T-cell (primary cell): ENCODE measurements around the gene BID. TPM values are rescaled to one million over a fixed set of nuclear protein-coding genes. Genes with fewer than 3 reads are reported as not detected.

Source experiments
- ATAC-seq, 4 experiments: fragments of 200-7000 bp in 3 of 4; fragments of 150-1000 bp in 1 of 4; cut with Tn5 transposase; replicated peaks in 1 of 4; 1 replicate in 3 of 4; 2 replicates in 1 of 4; pipeline ENCODE4 v1.10.0; 2021; ENCODE audit warnings: moderate library complexity in 3 of 4, mild to moderate bottlenecking in 2 of 4, moderate number of reproducible peaks in 1 of 4
- CTCF ChIA-PET, 2 donors: fragments of 300-600 bp; sonication (Branson Sonifier 250); formaldehyde crosslinking; loops; one replicate each; lab custom pipeline; 2022; ENCODE audit warnings: antibody characterized with exemption in 2 of 2; lab: Charles Lee
- POLR2A ChIA-PET, 2 donors: fragments of 300-600 bp; sonication (Branson Sonifier 250); formaldehyde crosslinking; loops; one replicate each; lab custom pipeline; 2022; ENCODE audit warnings: antibody characterized with exemption in 2 of 2; lab: Charles Lee
- DNase-seq, 35 experiments: peaks; one replicate each; pipeline versions ENCODE4 v3.0.0 to v3.0.0-alpha.2; 2013 to 2023
- H3K27ac ChIP-seq: one replicate; pipeline ENCODE4 v1.5.1; 2013; ENCODE audit warnings: low read length
- H3K27me3 ChIP-seq, 2 experiments: replicated peaks in 1 of 2; 1 replicate in 1 of 2; 2 replicates in 1 of 2; pipeline versions ENCODE4 v1.6.1 to v1.7.0; 2013; ENCODE audit warnings: low read length in 1 of 2, mixed read lengths in 1 of 2; ENCODE audit not compliant: control insufficient read depth in 2 of 2, insufficient read depth in 2 of 2; ENCODE audit errors: extremely low read depth in 1 of 2
- H3K36me3 ChIP-seq, 2 donors: 1 replicate in 1 of 2; 2 replicates in 1 of 2; pipeline versions ENCODE4 v1.6.1 to v1.7.0; 2013; ENCODE audit warnings: low read length in 1 of 2; ENCODE audit not compliant: control insufficient read depth in 2 of 2, insufficient read depth in 1 of 2; ENCODE audit errors: extremely low read depth in 1 of 2
- H3K4me1 ChIP-seq, 2 experiments: 1 replicate in 1 of 2; 2 replicates in 1 of 2; pipeline versions ENCODE4 v1.6.1 to v1.7.0; 2013; ENCODE audit warnings: low read length in 2 of 2, mixed read lengths in 1 of 2; ENCODE audit not compliant: insufficient read depth in 2 of 2, control insufficient read depth in 1 of 2; ENCODE audit errors: extremely low read depth in 1 of 2
- H3K4me3 ChIP-seq, 2 donors: 1 replicate in 1 of 2; 2 replicates in 1 of 2; pipeline versions ENCODE4 v1.5.1 to v1.7.0; 2013; ENCODE audit warnings: mild to moderate bottlenecking in 2 of 2, low read length in 1 of 2, moderate library complexity in 1 of 2; ENCODE audit not compliant: control insufficient read depth in 1 of 2; ENCODE audit errors: extremely low read depth in 1 of 2
- H3K9me3 ChIP-seq: 2 replicates; pipeline ENCODE4 v1.7.0; 2013
- H3K27ac Mint-ChIP-seq, 2 donors: one replicate each; pipeline ENCODE4 v1.8.0; 2020 to 2021; ENCODE audit warnings: mild to moderate bottlenecking in 2 of 2, mixed read lengths in 2 of 2
- H3K27me3 Mint-ChIP-seq, 2 donors: one replicate each; pipeline ENCODE4 v1.8.0; 2021 to 2022; ENCODE audit warnings: mixed read lengths in 2 of 2
- H3K36me3 Mint-ChIP-seq: one replicate; pipeline ENCODE4 v1.8.0; 2021; ENCODE audit warnings: mixed read lengths
- H3K4me1 Mint-ChIP-seq, 3 donors: one replicate each; pipeline ENCODE4 v1.8.0; 2020 to 2022; ENCODE audit warnings: mixed read lengths in 3 of 3, mild to moderate bottlenecking in 1 of 3
- H3K4me3 Mint-ChIP-seq, 3 donors: one replicate each; pipeline ENCODE4 v1.8.0; 2020 to 2022; ENCODE audit warnings: mild to moderate bottlenecking in 3 of 3, mixed read lengths in 3 of 3, moderate library complexity in 3 of 3
- H3K9me3 Mint-ChIP-seq, 3 donors: one replicate each; pipeline ENCODE4 v1.8.0; 2020 to 2022; ENCODE audit warnings: mixed read lengths in 3 of 3
- WGBS: methylation state at CpG from one replicate; pipeline ENCODE4 v1.1.5; 2013; ENCODE audit warnings: missing lambda C conversion rate; ENCODE audit not compliant: insufficient coverage; 5-methylcytosine and 5-hydroxymethylcytosine counted together
- total RNA-seq, 35 experiments: library from RNA in 6 of 35; stranded (reverse) in 6 of 35; fragments of 120-200 nt in 1 of 35; gene quantifications; one replicate each; pipeline versions ENCODE4 v1.2.1 to v1.2.4 and lab custom pipeline; 2013 to 2026

Gene BID
- total RNA-seq, 5 donors from 2014 or later (not counting 1 experiment from before 2014, with no cell fraction given) = 15.8 to 34.6 (median 28.5) TPM

DNA sequence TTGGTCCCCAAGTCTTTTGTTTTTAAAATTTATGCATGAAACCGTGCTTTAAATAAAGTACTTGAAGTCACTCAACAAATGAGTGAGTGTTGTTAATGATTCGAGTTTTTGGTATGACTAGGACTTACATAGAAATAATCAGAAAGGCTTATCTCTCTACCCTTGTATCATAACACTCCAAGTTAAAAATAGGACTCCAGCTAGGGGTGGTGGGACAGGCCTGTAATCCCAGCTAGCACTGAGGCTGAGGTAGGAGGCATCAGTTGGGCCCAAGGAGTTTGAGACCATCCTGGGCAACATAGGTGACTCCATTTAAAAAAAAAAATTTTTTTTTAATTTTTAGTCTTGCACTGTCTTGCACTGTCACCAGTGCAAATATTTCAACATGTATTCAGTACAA is 80.1 kb downstream of the BID start:
- peaks cover 0 to 8% (median 6%) of the 10 kb centered on the region in 3 donors for H3K4me1 Mint-ChIP-seq
- no peaks in the 10 kb centered on the region for H3K27me3 Mint-ChIP-seq
- ChIA-PET CTCF (no interaction called here), POLR2A (no interaction called here)
- no peaks in the 10 kb centered on the region for H3K9me3 ChIP-seq
- no peak for ATAC-seq
- no peak overlapping the region for H3K27ac Mint-ChIP-seq
- H3K36me3 Mint-ChIP-seq = peaks cover 29% of the 10 kb centered on the region
- no peaks in the 10 kb centered on the region for H3K27me3 ChIP-seq
- H3K4me3 ChIP-seq = no peak overlapping the region
- H3K4me3 Mint-ChIP-seq = no peak overlapping the region
- WGBS = no CpG with 5 or more reads among the region's 2 CpGs
- no peaks in the 10 kb centered on the region for H3K4me1 ChIP-seq
- no peak for DNase-seq
- no peaks in the 10 kb centered on the region for H3K9me3 Mint-ChIP-seq
- H3K36me3 ChIP-seq = peaks cover 4 to 14% of the 10 kb centered on the region in 2 donors
- no peak overlapping the region for H3K27ac ChIP-seq

DNA sequence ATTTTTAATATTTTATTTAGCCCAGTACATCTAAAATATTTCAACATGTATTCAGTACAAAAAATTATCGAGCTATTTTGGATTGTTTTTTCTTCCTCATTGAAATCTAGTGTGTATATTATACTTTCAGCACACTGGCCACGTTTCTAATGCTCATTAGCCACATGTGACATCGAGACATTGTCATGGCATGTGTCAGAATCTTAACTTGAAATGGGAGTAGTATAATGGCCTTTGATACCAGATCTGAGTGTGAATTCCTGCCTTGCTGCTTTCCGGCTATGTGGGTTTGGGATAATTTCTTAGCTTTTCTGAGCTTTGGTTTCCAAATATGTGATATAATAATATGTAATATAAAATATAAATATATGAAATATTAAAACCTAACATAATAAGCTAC is 81.4 kb downstream of the BID start:
- no peaks in the 10 kb centered on the region for H3K9me3 Mint-ChIP-seq
- H3K4me1 ChIP-seq = no peaks in the 10 kb centered on the region
- no peak for ATAC-seq

DNA sequence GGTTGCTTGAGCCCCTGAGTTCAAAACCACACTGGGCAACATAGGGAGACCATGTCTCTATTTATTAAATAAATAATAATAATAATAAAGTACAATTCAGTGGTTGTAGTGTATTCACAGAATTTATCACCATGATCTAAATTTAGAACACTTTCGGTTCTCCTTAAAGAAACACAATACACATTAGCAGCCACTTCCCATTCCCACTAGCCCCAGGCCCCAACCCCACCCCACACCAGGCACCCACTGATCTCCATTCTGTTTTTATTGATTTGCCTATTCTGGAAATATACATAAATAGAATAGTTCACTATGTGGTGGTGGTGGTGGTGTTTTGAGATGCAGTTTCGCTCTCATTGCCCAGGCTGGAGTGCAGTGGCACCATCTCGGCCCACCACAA is 90.0 kb downstream of the BID start:
- peaks cover 4 to 8% (median 6%) of the 10 kb centered on the region in 3 donors for H3K4me1 Mint-ChIP-seq
- ATAC-seq = no peak
- peaks cover 17% of the 10 kb centered on the region for H3K36me3 Mint-ChIP-seq
- no peaks in the 10 kb centered on the region for H3K27me3 Mint-ChIP-seq
- Histone ChIP-seq H3K4me3 (no peak overlapping the region), H3K27me3 (no peaks in the 10 kb centered on the region), H3K4me1 (no peaks in the 10 kb centered on the region), H3K27ac (no peak overlapping the region), H3K36me3 (peaks cover 0 to 6% of the 10 kb centered on the region in 2 donors), H3K9me3 (no peaks in the 10 kb centered on the region)
- H3K27ac Mint-ChIP-seq = no peak overlapping the region
- POLR2A ChIA-PET = no interaction called here
- H3K4me3 Mint-ChIP-seq = no peak overlapping the region
- CTCF ChIA-PET = no interaction called here
- WGBS = no CpG with 5 or more reads among the region's 3 CpGs
- H3K9me3 Mint-ChIP-seq = no peaks in the 10 kb centered on the region
- DNase-seq = no peak

More for the DNA sequence above, 81.4 kb downstream of the BID start:
- Histone ChIP-seq H3K27ac (no peak overlapping the region), H3K27me3 (no peaks in the 10 kb centered on the region), H3K4me3 (no peak overlapping the region), H3K36me3 (peaks cover 4 to 19% of the 10 kb centered on the region in 2 donors), H3K9me3 (no peaks in the 10 kb centered on the region)
- no CpG with 5 or more reads among the region's 4 CpGs for WGBS
- no peak overlapping the region for H3K4me3 Mint-ChIP-seq
- ChIA-PET POLR2A (interaction anchor here in 1 of 2 donors (0.7 kb wide), 1 partner anchor 59 kb away, joined by 3 read pairs; no protein-coding TSS in a partner anchor), CTCF (interaction anchor here in 1 of 2 donors (0.7 kb wide), 1 partner anchor 10 kb away, joined by 3 read pairs; no protein-coding TSS in a partner anchor)
- H3K27ac Mint-ChIP-seq = no peak overlapping the region
- no peak for DNase-seq
- H3K27me3 Mint-ChIP-seq = no peaks in the 10 kb centered on the region
- H3K36me3 Mint-ChIP-seq = peaks cover 28% of the 10 kb centered on the region
- H3K4me1 Mint-ChIP-seq = peaks cover 0 to 4% (median 3%) of the 10 kb centered on the region in 3 donors

Other genes with a start within 250 kb of the BID start
- gene SLC25A18, start 211.0 kb downstream of the BID start, total RNA-seq = not detected
- gene ATP6V1E1, start 145.7 kb downstream of the BID start, total RNA-seq = 10 to 100 TPM; 58.1 to 73.7 (median 70.8) TPM
- gene BCL2L13, start 135.7 kb downstream of the BID start, total RNA-seq = 10 to 100 TPM; 22.5 to 32.9 (median 31.4) TPM